Prostate gland (tissue), 2 donors: Measurements from ENCODE around the gene KRTAP2-3. TPM values are rescaled to one million over a fixed set of nuclear protein-coding genes. Genes with fewer than 3 reads are reported as not detected.
"Not testable (repeated sequence)": the region's sequence is repeated elsewhere in the genome, so short reads cannot be mapped to it uniquely, and the experiment has no call there.

Experiments used
- DNase-seq: peaks from one replicate; pipeline ENCODE4 v3.0.0-alpha.2; 2019; ENCODE audit warnings: low spot score
- H3K27ac ChIP-seq, 2 donors: fragments of 200-600 bp; sonication (generic); 2 replicates each; pipeline ENCODE4 v1.5.1; 2017 to 2019
- H3K27me3 ChIP-seq: fragments of 200-600 bp; sonication (generic); replicated peaks from 2 replicates; pipeline ENCODE4 v1.5.1; 2019; ENCODE audit not compliant: insufficient read depth
- H3K36me3 ChIP-seq, 2 donors: fragments of 200-600 bp; sonication (generic); 1 replicate in 1 of 2; 2 replicates in 1 of 2; pipeline versions ENCODE4 v1.5.1 to v1.8.1; 2017 to 2019
- H3K4me1 ChIP-seq: fragments of 200-600 bp; sonication (generic); replicated peaks from 2 replicates; pipeline ENCODE4 v1.5.1; 2019
- H3K4me3 ChIP-seq, 2 donors: fragments of 200-600 bp; sonication (generic); 2 replicates each; pipeline ENCODE4 v1.5.1; 2017 to 2019
- H3K9me3 ChIP-seq: fragments of 200-600 bp; sonication (generic); 2 replicates; pipeline ENCODE4 v1.5.1; 2017
- CTCF ChIP-seq, 4 experiments: fragments of 200-600 bp in 2 of 4; fragments of 450-650 bp in 2 of 4; sonication (generic) in 2 of 4; IDR thresholded peaks; 1 replicate in 3 of 4; 2 replicates in 1 of 4; pipeline ENCODE4 v1.5.1; 2016 to 2019; ENCODE audit warnings: antibody characterized with exemption in 4 of 4, mild to moderate bottlenecking in 2 of 4, moderate library complexity in 2 of 4
- POLR2A ChIP-seq: fragments of 450-650 bp; IDR thresholded peaks from one replicate; pipeline ENCODE4 v1.6.1; 2016; ENCODE audit warnings: antibody characterized with exemption, mild to moderate bottlenecking
- POLR2AphosphoS5 ChIP-seq: sonication (generic); formaldehyde crosslinking; IDR thresholded peaks from one replicate; pipeline ENCODE4 v1.6.1; 2017; ENCODE audit warnings: antibody characterized with exemption
- WGBS: methylation state at CpG from one replicate; pipeline ENCODE4 v1.1.5; 2018; 5-methylcytosine and 5-hydroxymethylcytosine counted together
- intact Hi-C: fragments of 100-400 bp; cut with DNase I; formaldehyde crosslinking; loops from one replicate; pipeline ENCODE4 v1.14.2; 2022
- total RNA-seq, 2 donors: library from RNA; depleted of rRNA; stranded (reverse); fragments of >200 nt; gene quantifications; one replicate each; pipeline ENCODE4 v1.1.0, GENCODE V29; 2016

KRTAP2-3 gene
- total RNA-seq, 2 donors from 2014 or later, result not detected

- Histone ChIP-seq H3K4me1 (no peaks in the 10 kb centered on the region), H3K27ac (no peak overlapping the region), H3K36me3 (no peaks in the 10 kb centered on the region), H3K4me3 (no peak overlapping the region), H3K9me3 (no peaks in the 10 kb centered on the region), H3K27me3 (no peaks in the 10 kb centered on the region)
- WGBS, result 89% methylated on average over 2 of the region's 2 CpGs
- TF ChIP-seq POLR2AphosphoS5, result no peak
- TF ChIP-seq POLR2A, result no peak
- no peak for TF ChIP-seq CTCF (IDR thresholded peaks at IDR 0.05)
- intact Hi-C loops, result no loop called here
- no peak for DNase-seq
Observed at GRCh38 chr17:41037853-41038350, 22.0 kb downstream of the KRTAP2-3 start.

- H3K27ac ChIP-seq, H3K4me3 ChIP-seq, H3K36me3 ChIP-seq, intact Hi-C loops, H3K9me3 ChIP-seq, H3K4me1 ChIP-seq, H3K27me3 ChIP-seq, DNase-seq: not testable (repeated sequence)
- 69% methylated on average over 10 of the region's 10 CpGs for WGBS
Observed at GRCh38 chr17:41034346-41034935, 25.5 kb downstream of the KRTAP2-3 start, which contains the start of gene KRTAP1-3. Gene KRTAP1-3, minus strand, starts transcription at chr17:41034874. Its CDS starts 53 bp downstream, at chr17:41034821.

- Histone ChIP-seq H3K4me3 (no peak within 1 kb of the TSS), H3K36me3 (no peaks in the 10 kb centered on the region), H3K27ac (no peak within 1 kb of the TSS), H3K4me1 (no peaks in the 10 kb centered on the region), H3K27me3 (no peaks in the 10 kb centered on the region), H3K9me3 (no peaks in the 10 kb centered on the region)
- WGBS, result 83% methylated on average over 12 of the region's 12 CpGs
- TF ChIP-seq POLR2AphosphoS5, result no peak
- no peak for TF ChIP-seq CTCF (IDR thresholded peaks at IDR 0.05)
- no peak for TF ChIP-seq POLR2A
- intact Hi-C loops, result no loop called here
- no peak for DNase-seq
Observed at GRCh38 chr17:41029633-41030245, 30.2 kb downstream of the KRTAP2-3 start, which contains the start of gene KRTAP1-4. Gene KRTAP1-4, minus strand, starts transcription at chr17:41030195. Its CDS starts 117 bp downstream, at chr17:41030078.

- no peaks in the 10 kb centered on the region for H3K9me3 ChIP-seq
- intact Hi-C loops, result no loop called here
- no peak for DNase-seq
- no peak within 1 kb of the TSS for H3K27ac ChIP-seq
- H3K4me1 ChIP-seq, result no peaks in the 10 kb centered on the region
- no peak within 1 kb of the TSS for H3K4me3 ChIP-seq
- H3K36me3 ChIP-seq, result no peaks in the 10 kb centered on the region
- WGBS, result 58% methylated on average over 9 of the region's 9 CpGs
- no peaks in the 10 kb centered on the region for H3K27me3 ChIP-seq
- TF ChIP-seq POLR2A (no peak), CTCF (IDR thresholded peaks at IDR 0.05) (no peak), POLR2AphosphoS5 (no peak)
Observed at GRCh38 chr17:41026715-41027471, 33.0 kb downstream of the KRTAP2-3 start, which contains the start of gene KRTAP1-5. Gene KRTAP1-5, minus strand, starts transcription at chr17:41027208. Its CDS starts 53 bp downstream, at chr17:41027155.

GRCh38 chr17:41024697-41025096, 35.2 kb downstream of the KRTAP2-3 start:
- intact Hi-C loops, result no loop called here
- Histone ChIP-seq H3K9me3 (no peaks in the 10 kb centered on the region), H3K27ac (no peak overlapping the region), H3K4me3 (no peak overlapping the region), H3K4me1 (no peaks in the 10 kb centered on the region), H3K27me3 (no peaks in the 10 kb centered on the region), H3K36me3 (no peaks in the 10 kb centered on the region)
- no peak for TF ChIP-seq CTCF (IDR thresholded peaks at IDR 0.05)
- no peak for TF ChIP-seq POLR2A
- no peak for TF ChIP-seq POLR2AphosphoS5
- 81% methylated on average over 3 of the region's 3 CpGs for WGBS
- no peak for DNase-seq
